GM23338 (cell line): ENCODE data around the gene AKNA. TPM values are rescaled to one million over a fixed set of nuclear protein-coding genes. Genes with fewer than 3 reads are reported as not detected.

Experiments
- ATAC-seq: fragments of 200-7000 bp; cut with Tn5 transposase; 3 replicates; pipeline ENCODE4 v1.9.1; 2020
- DNase-seq: peaks from one replicate; pipeline ENCODE4 v3.0.0-alpha.2; 2015; ENCODE audit warnings: low spot score
- H2AFZ ChIP-seq: fragments of 200-600 bp; sonication (generic); 2 replicates; pipeline ENCODE4 v1.8.0; 2016; ENCODE audit warnings: antibody characterized with exemption, mild to moderate bottlenecking, moderate library complexity
- H3F3A ChIP-seq: fragments of 200-600 bp; sonication (generic); replicated peaks from 2 replicates; pipeline ENCODE4 v1.8.0; 2017; ENCODE audit warnings: antibody characterized with exemption, mixed run types, low read depth
- H3K27ac ChIP-seq: fragments of 200-600 bp; sonication (generic); 2 replicates; pipeline ENCODE4 v1.6.1; 2016; ENCODE audit warnings: low read depth
- H3K27me3 ChIP-seq: fragments of 200-600 bp; sonication (generic); 2 replicates; pipeline ENCODE4 v1.8.0; 2016; ENCODE audit warnings: mild to moderate bottlenecking, mixed run types, moderate library complexity; ENCODE audit not compliant: insufficient read depth
- H3K36me3 ChIP-seq: fragments of 200-600 bp; sonication (generic); 2 replicates; pipeline ENCODE4 v1.8.0; 2016; ENCODE audit warnings: mild to moderate bottlenecking; ENCODE audit not compliant: insufficient read depth
- H3K4me1 ChIP-seq: fragments of 200-600 bp; sonication (generic); 2 replicates; pipeline ENCODE4 v1.8.0; 2016; ENCODE audit warnings: mild to moderate bottlenecking, moderate library complexity; ENCODE audit not compliant: insufficient read depth
- H3K4me2 ChIP-seq: fragments of 200-600 bp; sonication (generic); 2 replicates; pipeline ENCODE4 v1.7.1; 2017; ENCODE audit warnings: mixed run types
- H3K4me3 ChIP-seq: fragments of 200-600 bp; sonication (generic); 2 replicates; pipeline ENCODE4 v1.6.1; 2016; ENCODE audit warnings: mixed run types
- H3K79me2 ChIP-seq: fragments of 200-600 bp; sonication (generic); replicated peaks from 2 replicates; pipeline ENCODE4 v1.8.0; 2017; ENCODE audit warnings: mild to moderate bottlenecking; ENCODE audit not compliant: insufficient read depth
- H3K9me2 ChIP-seq: fragments of 200-600 bp; sonication (generic); 2 replicates; pipeline ENCODE4 v1.8.0; 2017; ENCODE audit not compliant: insufficient read depth
- H4K20me1 ChIP-seq: fragments of 200-600 bp; sonication (generic); replicated peaks from 2 replicates; pipeline ENCODE4 v1.8.0; 2017; ENCODE audit warnings: mild to moderate bottlenecking; ENCODE audit not compliant: insufficient read depth
- H3K27ac Mint-ChIP-seq: 2 replicates; pipeline ENCODE4 v1.8.0; 2020; ENCODE audit warnings: inconsistent platforms, mild to moderate bottlenecking, moderate library complexity, mixed read lengths
- H3K27me3 Mint-ChIP-seq: 3 replicates; pipeline ENCODE4 v1.8.0; 2022; ENCODE audit warnings: low read depth, mild to moderate bottlenecking, moderate library complexity, mixed read lengths, inconsistent platforms; ENCODE audit not compliant: insufficient read depth, poor library complexity
- H3K36me3 Mint-ChIP-seq: 3 replicates; pipeline ENCODE4 v1.8.0; 2021; ENCODE audit warnings: low read depth, mild to moderate bottlenecking, inconsistent platforms, moderate library complexity, mixed read lengths
- H3K4me1 Mint-ChIP-seq: 3 replicates; pipeline ENCODE4 v1.8.0; 2020; ENCODE audit warnings: mild to moderate bottlenecking, inconsistent platforms, mixed read lengths
- H3K4me3 Mint-ChIP-seq: 3 replicates; pipeline ENCODE4 v1.8.0; 2021; ENCODE audit warnings: moderate library complexity, mild to moderate bottlenecking, inconsistent platforms, mixed read lengths
- H3K9me3 Mint-ChIP-seq: 3 replicates; pipeline ENCODE4 v1.8.0; 2020; ENCODE audit warnings: moderate library complexity, mild to moderate bottlenecking, inconsistent platforms, mixed read lengths
- CREB1 ChIP-seq: fragments of 250-450 bp; sonication (Bioruptor Pico); IDR thresholded peaks from 2 replicates; pipeline ENCODE4 v1.5.0; 2020; ENCODE audit warnings: low read depth, mild to moderate bottlenecking, moderate library complexity
- EZH2 ChIP-seq: fragments of 200-600 bp; sonication (generic); IDR thresholded peaks from one replicate; pipeline ENCODE4 v1.8.0; 2017; ENCODE audit warnings: antibody characterized with exemption, mild to moderate bottlenecking, low read depth; ENCODE audit not compliant: unreplicated experiment
- EZH2phosphoT487 ChIP-seq: fragments of 200-600 bp; sonication (generic); IDR thresholded peaks from one replicate; pipeline ENCODE4 v1.8.1; 2018; ENCODE audit warnings: antibody characterized with exemption; ENCODE audit not compliant: unreplicated experiment
- JUNB ChIP-seq: IDR thresholded peaks from one replicate; pipeline ENCODE4 v1.6.1; 2016; ENCODE audit warnings: antibody characterized with exemption; ENCODE audit not compliant: unreplicated experiment
- NANOG ChIP-seq: IDR thresholded peaks from 2 replicates; pipeline ENCODE4 v1.6.1; 2016; ENCODE audit warnings: antibody characterized with exemption, borderline replicate concordance
- STAT1 ChIP-seq: IDR thresholded peaks from one replicate; pipeline ENCODE4 v1.6.1; 2016; ENCODE audit warnings: antibody characterized with exemption; ENCODE audit not compliant: unreplicated experiment
- ZNF114 ChIP-seq: fragments of 250-450 bp; sonication (Bioruptor Pico); IDR thresholded peaks from 2 replicates; pipeline ENCODE4 v1.5.0; 2020; ENCODE audit warnings: mild to moderate bottlenecking, moderate library complexity
- polyA plus RNA-seq: library from polyadenylated mRNA; unstranded; fragments of >200 nt; fragmentation: Nextera tagmentation; extraction: Ambion mirVana; gene quantifications from 2 replicates; pipeline ENCODE4 v1.2.1, GENCODE V29; 2016
- total RNA-seq: library from RNA; depleted of rRNA; stranded (reverse); fragments of >200 nt; shearing (Covaris generic); gene quantifications from 2 replicates; pipeline ENCODE4 v1.2.3, GENCODE V29; 2014
- TF ChIP-seq, protein P1 (sequence below): IDR thresholded peaks from one replicate; pipeline ENCODE4 v1.6.1; 2018; ENCODE audit warnings: antibody characterized with exemption; ENCODE audit not compliant: unreplicated experiment
- TF ChIP-seq, protein P2 (sequence below): IDR thresholded peaks from 2 replicates; pipeline ENCODE4 v1.6.1; 2016; ENCODE audit warnings: antibody characterized with exemption
- TF ChIP-seq, protein P3 (sequence below), 2 experiments: fragments of 200-600 bp in 1 of 2; sonication (generic) in 1 of 2; conservative IDR thresholded peaks; 2 replicates each; pipeline versions ENCODE4 v1.5.1 to v1.6.1; 2016 to 2017; ENCODE audit warnings: antibody characterized with exemption in 2 of 2, low read depth in 2 of 2, mild to moderate bottlenecking in 2 of 2, moderate library complexity in 1 of 2

The AKNA gene
- total and polyA plus RNA-seq, 2 experiments from 2014 or later, result 9.0 to 28.1 TPM

DNA sequence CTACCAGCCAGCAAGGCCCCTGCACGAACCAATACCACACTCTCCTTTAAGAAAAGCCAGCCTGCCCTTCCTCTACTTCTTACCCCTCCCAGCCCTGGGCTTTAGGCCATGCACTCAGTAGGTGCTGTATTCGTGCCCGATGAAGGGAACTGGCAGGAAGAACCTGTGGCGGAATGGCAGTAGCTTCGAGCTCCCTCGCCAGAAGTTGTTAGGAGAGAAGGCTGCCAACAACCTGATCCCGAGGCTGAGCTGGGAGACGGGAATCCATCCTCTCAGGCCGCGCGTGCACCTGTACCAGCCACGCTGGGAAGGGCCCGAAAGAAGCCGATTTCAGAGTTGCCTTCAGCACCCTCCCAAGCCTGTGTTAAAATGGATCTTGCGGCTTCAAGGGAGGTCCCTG is 45.3 kb upstream of the AKNA start:
- Mint-ChIP-seq H3K27me3 (peaks cover 2% of the 10 kb centered on the region), H3K36me3 (no peaks in the 10 kb centered on the region), H3K4me3 (no peak overlapping the region), H3K27ac (no peak overlapping the region), H3K4me1 (peaks cover 5% of the 10 kb centered on the region; the same call in 1 of the 3 replicates), H3K9me3 (no peaks in the 10 kb centered on the region)
- Histone ChIP-seq H3K27ac (no peak overlapping the region), H3F3A (no peaks in the 10 kb centered on the region), H2AFZ (no peak overlapping the region), H3K27me3 (no peaks in the 10 kb centered on the region), H3K36me3 (no peaks in the 10 kb centered on the region), H3K9me2 (no peaks in the 10 kb centered on the region), H3K4me3 (no peak overlapping the region), H3K79me2 (no peaks in the 10 kb centered on the region), H4K20me1 (no peaks in the 10 kb centered on the region), H3K4me2 (no peak overlapping the region), H3K4me1 (no peaks in the 10 kb centered on the region)
- no peak for ATAC-seq
- no peak for DNase-seq
- TF ChIP-seq, protein P1, sequence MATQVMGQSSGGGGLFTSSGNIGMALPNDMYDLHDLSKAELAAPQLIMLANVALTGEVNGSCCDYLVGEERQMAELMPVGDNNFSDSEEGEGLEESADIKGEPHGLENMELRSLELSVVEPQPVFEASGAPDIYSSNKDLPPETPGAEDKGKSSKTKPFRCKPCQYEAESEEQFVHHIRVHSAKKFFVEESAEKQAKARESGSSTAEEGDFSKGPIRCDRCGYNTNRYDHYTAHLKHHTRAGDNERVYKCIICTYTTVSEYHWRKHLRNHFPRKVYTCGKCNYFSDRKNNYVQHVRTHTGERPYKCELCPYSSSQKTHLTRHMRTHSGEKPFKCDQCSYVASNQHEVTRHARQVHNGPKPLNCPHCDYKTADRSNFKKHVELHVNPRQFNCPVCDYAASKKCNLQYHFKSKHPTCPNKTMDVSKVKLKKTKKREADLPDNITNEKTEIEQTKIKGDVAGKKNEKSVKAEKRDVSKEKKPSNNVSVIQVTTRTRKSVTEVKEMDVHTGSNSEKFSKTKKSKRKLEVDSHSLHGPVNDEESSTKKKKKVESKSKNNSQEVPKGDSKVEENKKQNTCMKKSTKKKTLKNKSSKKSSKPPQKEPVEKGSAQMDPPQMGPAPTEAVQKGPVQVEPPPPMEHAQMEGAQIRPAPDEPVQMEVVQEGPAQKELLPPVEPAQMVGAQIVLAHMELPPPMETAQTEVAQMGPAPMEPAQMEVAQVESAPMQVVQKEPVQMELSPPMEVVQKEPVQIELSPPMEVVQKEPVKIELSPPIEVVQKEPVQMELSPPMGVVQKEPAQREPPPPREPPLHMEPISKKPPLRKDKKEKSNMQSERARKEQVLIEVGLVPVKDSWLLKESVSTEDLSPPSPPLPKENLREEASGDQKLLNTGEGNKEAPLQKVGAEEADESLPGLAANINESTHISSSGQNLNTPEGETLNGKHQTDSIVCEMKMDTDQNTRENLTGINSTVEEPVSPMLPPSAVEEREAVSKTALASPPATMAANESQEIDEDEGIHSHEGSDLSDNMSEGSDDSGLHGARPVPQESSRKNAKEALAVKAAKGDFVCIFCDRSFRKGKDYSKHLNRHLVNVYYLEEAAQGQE, result no peak
- TF ChIP-seq ZNF114 (CRISPR knock-in tag) (no peak), EZH2phosphoT487 (no peak), CREB1 (CRISPR knock-in tag) (no peak), EZH2 (no peak), NANOG (no peak), JUNB (no peak), STAT1 (no peak)
- TF ChIP-seq, protein P2, sequence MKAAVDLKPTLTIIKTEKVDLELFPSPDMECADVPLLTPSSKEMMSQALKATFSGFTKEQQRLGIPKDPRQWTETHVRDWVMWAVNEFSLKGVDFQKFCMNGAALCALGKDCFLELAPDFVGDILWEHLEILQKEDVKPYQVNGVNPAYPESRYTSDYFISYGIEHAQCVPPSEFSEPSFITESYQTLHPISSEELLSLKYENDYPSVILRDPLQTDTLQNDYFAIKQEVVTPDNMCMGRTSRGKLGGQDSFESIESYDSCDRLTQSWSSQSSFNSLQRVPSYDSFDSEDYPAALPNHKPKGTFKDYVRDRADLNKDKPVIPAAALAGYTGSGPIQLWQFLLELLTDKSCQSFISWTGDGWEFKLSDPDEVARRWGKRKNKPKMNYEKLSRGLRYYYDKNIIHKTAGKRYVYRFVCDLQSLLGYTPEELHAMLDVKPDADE, result no peak
- TF ChIP-seq, protein P3, sequence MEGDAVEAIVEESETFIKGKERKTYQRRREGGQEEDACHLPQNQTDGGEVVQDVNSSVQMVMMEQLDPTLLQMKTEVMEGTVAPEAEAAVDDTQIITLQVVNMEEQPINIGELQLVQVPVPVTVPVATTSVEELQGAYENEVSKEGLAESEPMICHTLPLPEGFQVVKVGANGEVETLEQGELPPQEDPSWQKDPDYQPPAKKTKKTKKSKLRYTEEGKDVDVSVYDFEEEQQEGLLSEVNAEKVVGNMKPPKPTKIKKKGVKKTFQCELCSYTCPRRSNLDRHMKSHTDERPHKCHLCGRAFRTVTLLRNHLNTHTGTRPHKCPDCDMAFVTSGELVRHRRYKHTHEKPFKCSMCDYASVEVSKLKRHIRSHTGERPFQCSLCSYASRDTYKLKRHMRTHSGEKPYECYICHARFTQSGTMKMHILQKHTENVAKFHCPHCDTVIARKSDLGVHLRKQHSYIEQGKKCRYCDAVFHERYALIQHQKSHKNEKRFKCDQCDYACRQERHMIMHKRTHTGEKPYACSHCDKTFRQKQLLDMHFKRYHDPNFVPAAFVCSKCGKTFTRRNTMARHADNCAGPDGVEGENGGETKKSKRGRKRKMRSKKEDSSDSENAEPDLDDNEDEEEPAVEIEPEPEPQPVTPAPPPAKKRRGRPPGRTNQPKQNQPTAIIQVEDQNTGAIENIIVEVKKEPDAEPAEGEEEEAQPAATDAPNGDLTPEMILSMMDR (conservative IDR thresholded peaks at IDR 0.05; ENCODE audit: low read depth in 2 of 2), result no peak
